HG02981 (cell line): ENCODE measurements around the gene GMPS.
"Not testable (repeated sequence)": the region's sequence is repeated elsewhere in the genome, so short reads cannot be mapped to it uniquely, and the experiment has no call there.

Source experiments
- ATAC-seq: cut with Tn5 transposase; IDR thresholded peaks from one replicate; pipeline ENCODE4 v1.9.1; 2021; ENCODE audit warnings: mild to moderate bottlenecking, moderate library complexity; ENCODE audit not compliant: unreplicated experiment

The GMPS gene

DNA sequence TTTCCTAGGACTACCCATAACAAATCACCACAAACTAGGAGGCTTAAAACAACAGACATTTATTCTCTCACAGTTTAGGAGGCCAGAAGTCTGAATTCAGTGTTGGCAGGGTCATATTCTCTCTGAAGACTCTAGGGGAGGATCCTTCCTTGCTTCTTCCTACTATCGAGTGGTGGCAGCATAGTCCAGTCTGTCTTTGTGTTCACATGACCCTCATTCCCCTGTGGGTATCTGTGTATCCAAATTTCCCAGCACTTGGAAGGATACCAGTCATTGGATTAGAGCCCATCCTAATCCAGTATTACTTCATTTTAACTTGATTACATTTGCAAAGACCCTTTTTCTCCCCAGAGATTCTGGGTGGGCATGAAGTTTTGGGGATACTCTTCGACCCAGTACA, 63.8 kb downstream of the GMPS start:
- no peak for ATAC-seq

DNA sequence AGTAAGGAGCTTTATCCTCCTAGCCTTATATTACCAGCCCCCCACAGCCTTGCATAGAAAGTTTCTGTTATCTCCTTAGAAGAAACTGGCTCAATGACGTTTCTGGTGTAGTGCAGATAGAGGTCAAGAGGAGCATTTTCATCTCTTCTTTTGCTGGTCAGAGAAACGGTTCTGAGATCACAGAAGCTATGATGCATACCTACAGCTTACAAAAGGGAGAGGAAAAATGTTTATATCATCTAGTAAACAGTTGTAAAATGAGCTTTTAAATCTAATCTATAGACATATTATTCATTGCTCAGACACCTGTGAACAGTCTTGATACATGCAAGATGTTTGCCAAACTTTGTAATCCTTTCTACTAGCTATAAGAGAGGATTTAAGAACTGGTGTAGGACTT, 68.0 kb downstream of the GMPS start:
- no peak for ATAC-seq

DNA sequence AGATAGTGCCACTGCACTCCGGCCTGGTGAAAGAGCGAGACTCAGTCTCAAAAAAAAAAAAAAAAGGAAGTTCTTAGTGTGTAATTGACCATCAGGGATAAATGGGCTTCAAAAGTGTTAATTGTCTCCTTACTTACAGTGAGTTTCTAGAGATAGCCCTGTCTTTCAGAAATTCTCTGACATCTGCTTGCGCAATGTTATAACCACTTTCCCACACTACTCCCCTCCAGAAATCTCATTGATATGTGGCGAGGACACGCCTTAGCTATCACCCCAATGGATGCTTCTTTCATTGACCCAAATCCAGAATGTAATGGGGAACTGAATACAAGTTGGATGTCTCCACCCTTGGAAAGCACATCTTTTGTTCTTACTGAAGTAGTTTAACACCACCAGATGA, 70.9 kb downstream of the GMPS start:
- no peak for ATAC-seq

DNA sequence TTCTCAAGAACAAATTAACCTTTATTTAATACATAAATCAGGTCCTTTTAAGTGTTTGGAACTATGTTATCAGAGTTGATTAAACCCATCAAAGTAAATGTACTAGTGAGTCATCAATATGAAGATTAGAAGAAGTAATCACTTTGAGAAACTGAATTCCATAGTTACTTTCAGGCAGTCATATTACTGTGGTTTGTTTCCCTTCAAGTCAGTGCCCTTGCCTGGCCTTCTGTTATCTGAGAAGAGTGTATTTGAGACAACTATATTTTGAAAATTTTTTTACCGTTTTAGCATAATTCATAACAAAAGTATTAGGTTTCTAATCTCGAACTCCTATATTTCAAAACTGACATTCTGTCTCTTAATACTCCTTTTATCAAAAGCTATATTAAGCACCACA, 73.6 kb downstream of the GMPS start:
- no peak for ATAC-seq

DNA sequence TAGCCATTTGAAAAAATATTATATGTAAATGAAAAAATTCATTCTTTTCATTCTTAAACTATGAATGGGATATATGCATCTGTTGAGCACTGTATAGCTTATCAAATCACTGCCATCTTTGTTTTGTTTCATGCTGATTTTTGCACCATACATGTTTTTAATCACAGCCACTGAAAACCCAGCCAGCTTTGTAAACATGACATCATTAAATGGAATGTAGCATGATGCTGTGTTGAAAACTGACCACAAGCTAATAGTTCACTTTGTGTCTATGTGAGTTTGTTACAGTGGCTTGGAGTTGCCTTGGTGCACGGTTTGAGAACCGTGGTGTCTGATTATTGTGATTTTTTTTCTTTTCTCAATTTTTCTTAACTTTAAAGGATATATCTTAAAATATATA, 75.7 kb downstream of the GMPS start:
- ATAC-seq, result no peak

DNA sequence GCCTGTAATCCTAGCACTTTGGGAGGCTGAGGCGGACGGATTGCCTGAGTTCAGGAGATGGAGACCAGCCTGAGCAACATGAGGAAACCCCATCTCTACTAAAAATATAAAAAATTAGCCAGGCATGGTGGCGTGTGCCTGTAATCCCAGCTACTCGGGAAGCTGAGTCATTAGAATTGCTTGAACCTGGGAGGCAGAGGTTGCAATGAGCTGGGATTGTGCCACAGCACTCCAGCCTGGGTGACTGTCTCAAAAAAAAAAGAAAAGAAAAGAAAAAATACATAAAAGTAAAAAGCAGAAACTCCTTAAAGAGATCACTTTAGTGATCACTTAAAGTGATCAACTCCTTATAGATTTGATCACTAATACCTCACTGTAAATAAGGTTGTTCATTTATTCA, 78.0 kb downstream of the GMPS start:
- ATAC-seq, result no peak

DNA sequence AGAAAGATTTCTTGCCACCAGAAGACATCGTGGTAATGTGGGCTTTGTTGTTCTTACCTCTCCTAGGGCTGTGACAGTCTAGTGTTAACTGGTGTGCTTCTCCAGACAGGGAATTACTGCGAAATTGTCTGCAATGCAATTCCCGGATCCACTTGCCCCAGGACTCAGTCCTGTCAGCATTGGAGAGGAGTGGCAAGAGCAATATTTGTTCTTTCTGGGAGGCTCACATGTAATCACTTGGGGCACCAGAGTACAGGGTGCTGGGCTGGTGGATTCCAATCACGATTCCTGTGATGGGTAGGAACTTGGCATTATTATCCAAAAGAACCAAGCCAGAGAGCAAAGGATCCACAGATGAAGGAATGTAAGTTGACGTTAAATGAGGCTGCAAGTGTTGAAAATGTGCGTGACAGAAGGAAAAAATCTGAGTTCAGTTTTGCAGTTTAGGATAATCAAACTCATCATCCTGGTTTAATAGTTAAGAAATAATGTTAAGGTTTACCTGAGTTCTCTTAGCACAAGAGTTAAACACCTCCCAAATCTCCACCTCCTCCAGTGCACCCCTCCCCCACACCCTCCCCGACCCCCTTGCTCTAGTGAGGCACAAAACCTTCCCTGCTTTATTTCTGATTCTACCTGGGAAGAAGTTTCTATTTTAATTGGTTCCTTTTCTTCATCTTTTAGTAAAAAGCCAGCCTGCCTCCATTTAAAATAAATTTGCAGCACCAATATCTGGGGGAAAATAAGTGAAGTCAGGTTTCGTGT, 79.2 kb downstream of the GMPS start:
- no peak for ATAC-seq

DNA sequence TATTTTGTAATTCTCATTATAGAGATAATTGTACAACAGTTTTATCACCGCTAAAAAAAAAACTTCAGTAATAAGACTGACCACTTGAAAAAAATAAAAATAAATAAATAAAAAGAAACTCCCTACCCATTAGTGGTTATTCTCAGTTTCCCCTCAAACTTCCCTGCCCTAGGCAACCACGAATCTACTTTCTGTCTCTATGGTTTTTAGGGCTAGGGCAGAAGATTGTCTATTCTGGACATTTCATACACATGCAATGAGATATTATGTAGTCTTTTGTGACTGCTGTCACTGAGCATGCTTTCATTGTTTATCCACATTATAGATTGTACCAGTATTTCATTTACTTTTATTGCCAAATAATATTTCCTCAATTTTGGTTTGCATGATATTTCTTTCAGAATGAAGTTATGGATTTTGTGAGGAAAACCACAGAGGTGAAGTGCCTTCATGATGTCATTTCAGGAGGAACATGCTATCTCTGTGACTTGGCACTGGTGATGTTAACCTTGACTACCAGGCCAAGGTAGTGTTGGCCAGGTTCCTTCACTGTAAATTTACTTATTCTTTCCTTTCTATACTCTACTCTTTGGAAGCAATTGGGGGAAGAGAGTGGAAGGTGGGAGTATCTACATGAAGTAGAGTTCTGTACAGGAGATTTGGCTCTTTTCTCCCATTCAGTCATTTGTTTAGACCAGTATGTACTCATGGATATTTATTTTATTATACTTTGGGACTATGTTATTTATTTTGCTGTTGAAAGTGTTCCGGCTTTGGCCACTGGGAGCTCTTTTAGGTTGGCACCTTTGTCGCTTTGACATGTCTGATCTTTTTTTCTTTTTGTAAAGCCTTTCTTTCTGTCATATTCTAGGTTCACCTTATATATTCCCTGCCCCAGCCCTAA, 86.3 kb downstream of the GMPS start:
- ATAC-seq, result no peak

DNA sequence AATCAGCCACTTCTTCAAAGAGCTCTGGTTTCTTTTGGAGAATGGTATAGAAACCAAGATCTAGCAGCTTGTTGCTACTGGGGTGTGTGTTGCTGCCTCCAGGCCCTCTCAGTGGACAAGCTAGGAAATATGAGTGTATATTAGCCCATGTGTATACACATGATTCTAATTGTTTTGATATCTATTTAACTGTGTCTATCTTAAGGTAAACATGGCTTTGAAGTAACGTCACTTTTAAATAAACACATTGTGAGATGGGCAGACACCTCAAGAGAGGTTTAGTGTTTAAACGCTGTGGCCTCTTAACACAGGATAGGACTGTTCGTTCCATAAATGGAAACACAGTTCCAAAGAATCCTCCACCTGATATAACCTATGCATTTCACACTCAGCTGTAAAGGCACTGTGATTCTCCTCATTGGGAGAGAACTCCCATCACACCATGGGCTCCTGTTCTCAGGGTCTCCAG, 87.0 kb downstream of the GMPS start:
- ATAC-seq, result no peak

DNA sequence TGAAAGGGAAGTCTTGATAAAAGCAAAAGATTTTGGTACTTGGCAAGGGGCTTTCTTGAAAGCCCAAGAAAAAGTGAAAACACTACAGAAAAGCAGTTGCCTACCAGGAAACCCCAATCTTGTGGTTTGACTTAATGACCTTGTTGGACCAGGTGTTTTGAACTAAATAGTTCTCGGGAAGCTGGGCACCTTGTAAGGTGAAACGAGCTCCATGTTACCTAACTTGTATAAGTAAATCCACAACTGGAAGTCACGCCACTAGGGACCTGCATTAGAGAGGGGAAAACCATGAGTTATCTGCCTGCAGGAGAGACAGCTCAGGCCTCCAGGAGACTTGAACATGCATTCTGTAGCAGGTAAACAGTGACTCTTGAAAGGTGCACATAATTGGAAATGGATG, 88.2 kb downstream of the GMPS start:
- ATAC-seq, result no peak

DNA sequence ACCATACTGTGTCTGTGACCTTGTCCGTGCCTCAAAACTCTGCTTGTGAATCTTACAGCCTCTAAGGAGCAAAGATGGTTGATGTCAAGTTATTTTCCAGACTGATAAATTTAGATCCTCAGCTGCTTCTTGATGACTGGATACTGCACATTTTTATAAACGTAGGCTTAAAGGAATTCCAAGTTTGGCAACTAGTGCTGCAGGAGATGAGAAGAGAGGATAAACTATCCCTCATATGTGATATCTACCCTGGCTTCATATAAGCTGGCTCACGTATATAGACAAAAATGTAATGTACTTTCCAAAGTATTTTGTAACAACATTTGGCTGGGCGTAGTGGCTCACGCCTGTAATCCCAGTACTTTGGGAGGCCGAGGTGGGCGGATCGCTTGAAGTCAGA, 89.6 kb downstream of the GMPS start:
- ATAC-seq, result no peak

DNA sequence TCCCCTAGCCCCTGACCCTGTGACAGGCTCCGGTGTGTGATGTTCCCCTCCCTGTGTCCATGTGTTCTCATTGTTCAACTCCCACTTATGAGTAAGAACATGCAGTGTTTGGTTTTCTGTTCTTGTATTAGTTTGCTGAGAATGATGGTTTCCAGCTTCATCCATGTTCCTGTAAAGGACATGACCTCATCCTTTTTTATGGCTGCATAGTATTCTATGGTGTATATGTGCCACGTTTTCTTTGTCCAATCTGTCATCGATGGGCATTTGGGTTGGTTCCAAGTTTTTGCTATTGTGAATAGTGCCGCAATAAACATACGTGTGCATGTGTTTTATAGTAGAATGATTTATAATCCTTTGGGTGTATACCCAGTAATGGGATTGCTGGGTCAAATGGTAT, 90.6 kb downstream of the GMPS start:
- not testable (repeated sequence) for ATAC-seq

DNA sequence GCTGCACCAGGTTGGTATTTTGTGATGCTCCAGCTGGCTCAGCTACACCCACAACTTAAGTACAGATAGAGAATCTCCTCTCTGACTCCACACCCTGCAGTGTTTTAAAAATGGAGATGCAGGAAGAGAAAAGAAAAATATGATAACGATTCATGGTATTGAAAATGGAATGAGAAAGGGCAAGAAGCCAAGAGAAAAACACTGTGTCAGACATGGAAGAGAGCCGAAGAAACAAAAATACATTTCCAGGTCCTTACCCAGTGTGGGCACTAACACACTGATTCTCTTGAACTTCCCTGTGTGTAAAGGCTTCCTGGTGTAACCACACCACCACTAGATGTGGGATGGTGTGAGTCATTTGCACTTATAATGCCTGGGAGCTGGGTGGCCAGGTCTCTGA, 93.1 kb downstream of the GMPS start:
- no peak for ATAC-seq

DNA sequence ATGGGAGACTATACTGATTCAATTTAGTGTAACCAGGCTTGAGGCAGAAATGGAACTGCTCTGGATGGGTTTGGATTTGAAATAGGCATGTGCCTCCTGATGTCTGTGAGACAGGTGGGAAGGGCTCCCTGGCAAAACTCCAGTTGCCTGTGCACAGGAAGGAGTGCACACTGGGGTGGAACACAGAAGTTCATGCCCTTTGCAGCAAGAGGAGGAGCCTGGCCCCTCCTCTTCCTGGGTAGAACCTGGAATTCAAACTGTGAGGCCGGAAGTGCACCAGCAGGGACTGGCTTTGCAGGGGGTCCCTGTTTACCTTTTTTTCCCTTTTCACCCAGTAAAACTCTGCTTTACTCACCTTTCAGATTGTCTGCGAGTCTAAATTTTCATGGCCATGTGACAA, 99.9 kb downstream of the GMPS start:
- no peak for ATAC-seq

DNA sequence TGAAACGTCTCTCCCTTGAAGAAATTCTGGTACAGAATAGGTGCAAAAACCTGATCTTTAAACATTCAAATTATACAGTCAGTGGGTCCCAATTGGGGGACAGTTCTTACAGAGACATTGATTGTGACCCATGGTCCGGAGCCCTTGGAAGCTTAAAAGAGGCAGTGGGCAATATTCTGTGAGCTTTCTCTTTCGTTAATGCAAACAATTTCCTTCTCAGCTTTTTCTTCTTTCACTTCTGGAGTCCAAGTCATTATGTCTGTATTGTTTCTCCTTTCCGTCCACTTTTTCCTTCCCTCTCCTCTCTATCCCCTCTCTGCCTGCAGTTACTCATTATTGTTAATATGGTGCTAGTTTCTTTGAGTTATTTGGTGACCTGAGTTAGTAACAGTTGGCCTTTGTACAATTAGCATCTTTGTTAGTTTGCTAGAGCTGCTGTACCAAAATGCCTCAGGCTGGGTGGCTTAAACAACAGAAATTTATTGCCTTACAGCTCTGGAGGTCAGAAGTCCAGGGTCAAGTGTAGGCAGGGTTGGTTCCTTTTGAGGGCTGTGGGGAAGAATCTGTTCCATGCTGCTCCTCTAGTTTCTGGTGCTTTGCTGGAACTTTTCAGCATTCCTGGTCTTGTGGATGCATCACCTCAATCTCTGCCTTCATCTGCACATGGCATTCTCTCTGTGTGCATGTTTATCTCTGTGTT, 102.6 kb downstream of the GMPS start:
- no peak for ATAC-seq

DNA sequence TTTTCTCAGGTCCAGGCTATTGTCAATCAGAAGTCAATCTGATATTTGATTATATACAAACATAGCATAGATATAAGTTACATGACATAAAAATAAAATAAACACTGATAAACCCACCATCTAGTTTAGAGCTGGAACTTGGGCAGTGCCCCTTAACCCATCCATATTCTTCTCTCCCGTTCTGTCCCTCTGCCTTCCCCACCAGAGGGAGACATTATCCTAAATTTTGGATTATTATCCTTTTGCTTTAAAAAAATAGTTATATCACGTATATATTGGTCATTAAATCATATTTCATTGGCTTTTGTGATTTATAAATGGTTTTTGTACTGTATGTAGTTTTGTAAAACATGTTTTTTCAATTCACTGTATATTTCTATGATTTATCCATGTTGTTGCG, 107.9 kb downstream of the GMPS start:
- no peak for ATAC-seq

DNA sequence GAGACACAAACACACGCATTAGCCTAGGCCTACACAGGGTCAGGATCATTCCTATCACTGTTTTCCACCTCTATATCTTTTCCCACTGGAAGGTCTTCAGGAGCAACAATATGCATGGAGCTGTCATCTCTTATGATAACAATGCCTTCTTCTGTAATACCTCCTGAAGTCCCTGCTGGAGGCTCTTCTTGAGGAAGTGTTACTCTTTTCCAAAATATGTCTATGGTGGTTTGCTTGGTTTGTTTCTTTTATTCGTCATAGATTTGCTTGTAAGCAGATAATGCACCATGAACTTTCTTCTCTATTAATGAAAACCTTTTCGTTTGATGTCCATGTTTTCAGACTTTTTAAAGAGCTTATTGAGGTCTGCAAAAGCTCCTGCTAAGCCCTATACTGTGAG, 109.3 kb downstream of the GMPS start:
- no peak for ATAC-seq

DNA sequence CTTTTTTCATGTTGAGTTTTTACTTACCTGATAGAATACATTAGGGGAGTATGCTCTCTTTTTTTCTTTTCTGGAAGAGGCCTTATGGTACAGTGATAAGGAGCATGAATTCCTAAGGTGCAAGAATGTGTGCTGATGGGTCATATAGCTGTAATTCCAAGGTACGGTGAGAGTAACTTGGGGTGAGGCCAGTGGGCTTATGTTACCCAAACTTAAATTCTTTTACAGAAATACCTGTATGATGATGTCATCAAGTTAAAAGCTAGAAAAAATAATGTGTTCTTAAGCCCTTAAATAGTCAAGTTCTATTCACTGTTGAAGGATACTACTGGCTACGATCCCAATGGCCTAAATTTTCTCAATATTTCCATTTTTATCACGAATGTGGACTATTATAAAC, 111.2 kb downstream of the GMPS start:
- ATAC-seq, result no peak

DNA sequence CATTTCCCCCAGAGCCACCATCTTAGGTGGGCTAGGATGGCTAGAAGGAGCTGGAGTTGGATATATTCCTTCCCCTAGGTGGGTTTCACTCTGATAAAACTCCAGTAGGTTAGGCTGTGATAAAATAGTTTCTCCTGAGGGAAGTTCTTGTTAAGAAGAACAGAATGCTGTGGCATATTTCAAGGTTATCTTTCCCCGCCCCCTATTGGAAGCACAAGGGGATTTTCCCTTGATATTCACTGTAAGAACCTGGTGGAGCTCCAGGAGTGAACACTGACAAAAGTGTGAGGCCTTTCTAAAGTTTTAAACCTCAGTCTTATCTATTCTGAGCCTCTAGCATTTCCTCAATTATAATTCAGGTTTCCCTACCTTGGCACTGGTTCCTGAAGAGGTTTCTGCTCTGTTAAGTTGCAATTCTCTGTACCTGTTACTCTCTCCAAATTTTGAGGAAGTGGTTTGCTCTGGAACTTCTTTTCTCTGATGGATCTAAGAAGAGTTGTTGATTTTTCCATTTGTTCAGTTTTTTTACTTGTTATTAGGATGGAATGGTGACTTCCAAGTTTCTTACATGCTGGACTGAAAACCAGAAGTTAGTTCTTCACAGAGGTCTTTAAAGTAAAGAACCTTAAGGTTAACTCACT, 113.5 kb downstream of the GMPS start:
- ATAC-seq, result no peak

DNA sequence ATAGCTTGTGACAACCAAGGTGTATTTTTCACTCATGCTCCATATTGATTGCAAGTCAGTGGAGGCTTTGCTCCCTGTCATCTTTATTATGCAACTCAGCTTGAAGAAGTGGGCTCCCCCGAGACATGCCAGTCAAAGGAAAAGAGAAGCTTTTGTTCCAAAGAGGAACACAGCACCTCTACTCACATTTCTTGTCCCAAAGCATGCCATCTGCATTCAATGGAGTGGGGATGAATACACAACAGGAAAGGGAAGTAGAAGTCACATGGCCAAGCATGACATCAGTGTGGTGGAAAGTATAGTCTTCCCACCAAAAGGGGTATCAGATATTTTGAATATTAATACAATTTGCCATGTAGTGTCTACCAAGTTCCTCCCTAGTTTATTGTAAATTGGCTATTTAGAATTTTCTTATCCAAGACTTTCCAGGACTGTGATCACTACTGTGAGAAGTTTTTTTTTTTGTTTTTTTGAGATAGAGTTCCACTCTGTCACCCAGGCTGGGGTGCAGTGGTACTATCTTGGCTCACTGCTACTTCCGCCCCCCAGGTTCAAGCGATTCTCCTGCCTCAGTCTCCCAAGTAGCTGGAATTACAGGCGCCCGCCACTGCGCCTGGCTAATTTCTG, 114.5 kb downstream of the GMPS start:
- ATAC-seq, result no peak

DNA sequence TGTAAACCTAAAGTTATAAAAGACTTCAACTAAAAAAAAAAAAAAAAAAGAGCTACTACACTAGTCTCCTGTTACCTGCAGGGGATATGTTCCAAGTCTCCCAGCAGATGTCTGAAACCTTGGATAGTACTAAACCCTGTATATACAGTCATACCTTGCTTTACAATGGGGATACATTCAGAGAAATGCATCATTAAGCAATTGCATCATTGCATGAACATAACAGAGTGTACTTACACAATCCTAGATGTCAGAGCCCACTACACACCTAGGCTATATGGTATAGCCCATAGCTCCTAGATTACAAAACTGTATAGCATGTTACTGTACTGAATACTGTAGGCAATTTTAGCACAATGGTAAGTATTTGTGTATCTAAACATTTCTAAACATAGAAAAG, 119.1 kb downstream of the GMPS start:
- no peak for ATAC-seq
